Naive B cell (primary cell): Measurements from ENCODE around the gene MUC21. TPM values are rescaled to one million over a fixed set of nuclear protein-coding genes. Genes with fewer than 3 reads are reported as not detected.
A peak's percentile ranks its signal among the peaks of the same experiment; 100 is the strongest.
"Not testable (repeated sequence)": the region's sequence is repeated elsewhere in the genome, so short reads cannot be mapped to it uniquely, and the experiment has no call there.

ENCODE experiments used
- ATAC-seq, 2 donors: fragments of 150-1000 bp; cut with Tn5 transposase; 2 replicates each; pipeline ENCODE4 v1.10.0; 2021; ENCODE audit warnings: low read depth in 2 of 2, mild to moderate bottlenecking in 2 of 2, moderate library complexity in 2 of 2
- DNase-seq: peaks from one replicate; pipeline ENCODE4 v3.0.0; 2022
- H3K27ac Mint-ChIP-seq, 6 donors: one replicate each; pipeline ENCODE4 v1.8.0; 2020 to 2022; ENCODE audit warnings: mild to moderate bottlenecking in 6 of 6, mixed read lengths in 6 of 6, moderate library complexity in 5 of 6, inconsistent platforms in 2 of 6
- H3K27me3 Mint-ChIP-seq, 3 donors: one replicate each; pipeline ENCODE4 v1.8.0; 2021 to 2022; ENCODE audit warnings: mixed read lengths in 3 of 3, mild to moderate bottlenecking in 1 of 3
- H3K36me3 Mint-ChIP-seq, 2 donors: one replicate each; pipeline ENCODE4 v1.8.0; 2020 to 2022; ENCODE audit warnings: mixed read lengths in 2 of 2, inconsistent platforms in 1 of 2, mild to moderate bottlenecking in 1 of 2
- H3K4me1 Mint-ChIP-seq, 3 donors: one replicate each; pipeline ENCODE4 v1.8.0; 2020 to 2022; ENCODE audit warnings: mixed read lengths in 3 of 3, inconsistent platforms in 1 of 3, mild to moderate bottlenecking in 1 of 3, moderate library complexity in 1 of 3
- H3K4me3 Mint-ChIP-seq, 8 donors: one replicate each; pipeline ENCODE4 v1.8.0; 2020 to 2022; ENCODE audit warnings: mild to moderate bottlenecking in 8 of 8, mixed read lengths in 8 of 8, moderate library complexity in 8 of 8, inconsistent platforms in 2 of 8
- H3K9me3 Mint-ChIP-seq, 7 donors: one replicate each; pipeline ENCODE4 v1.8.0; 2020 to 2022; ENCODE audit warnings: mixed read lengths in 7 of 7, mild to moderate bottlenecking in 5 of 7, inconsistent platforms in 2 of 7, moderate library complexity in 1 of 7
- polyA plus RNA-seq, 6 donors: library from polyadenylated mRNA; unstranded; fragments of 300-500 nt; fragmentation: Illumina TruSeq; gene quantifications; one replicate each; pipeline ENCODE4 v1.2.3, GENCODE V29; 2021; ENCODE audit warnings: low read depth in 6 of 6

Gene MUC21
- polyA plus RNA-seq, 6 donors from 2014 or later, result not detected

DNA sequence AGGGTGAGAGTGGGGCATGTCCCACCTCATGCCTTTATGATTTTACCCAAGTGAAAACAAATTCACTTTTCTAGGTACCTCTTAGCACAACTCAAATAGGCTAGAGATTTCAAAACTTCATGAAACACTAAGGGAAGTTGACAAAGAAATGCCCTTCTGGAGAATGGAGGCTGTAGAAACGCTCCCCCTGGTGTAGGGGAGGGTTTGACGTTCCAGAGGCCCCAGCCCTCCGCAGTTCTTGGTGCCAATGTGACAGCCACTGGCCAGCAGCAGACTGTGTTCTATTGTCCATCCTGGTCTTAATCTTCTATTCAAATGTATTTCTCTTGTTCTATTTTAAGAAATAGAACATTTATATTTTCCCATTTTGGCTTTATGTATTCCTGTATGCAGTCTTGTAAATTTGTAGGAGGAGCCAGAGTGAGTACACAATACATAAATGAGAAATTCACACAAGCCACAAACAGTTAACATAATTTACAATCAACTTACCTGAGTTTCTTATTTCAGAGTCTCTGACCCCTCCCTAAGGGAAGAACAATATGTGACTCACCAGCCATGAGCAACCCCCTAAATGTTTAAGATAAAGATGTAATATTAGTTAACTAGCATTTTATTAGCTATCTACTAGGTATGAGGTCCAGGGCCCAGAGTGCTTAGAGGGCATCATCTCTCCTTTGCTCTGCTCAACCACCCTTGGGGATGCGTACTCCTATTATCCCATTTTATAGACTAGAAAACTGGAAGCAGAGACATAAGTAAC lies 8.8 kb upstream of the MUC21 start:
- H3K4me1 Mint-ChIP-seq, result peaks cover 0 to 5% (median 0%) of the 10 kb centered on the region in 3 donors
- no peak for ATAC-seq
- H3K36me3 Mint-ChIP-seq, result no peaks in the 10 kb centered on the region
- no peak overlapping the region for H3K4me3 Mint-ChIP-seq
- H3K27me3 Mint-ChIP-seq, result peaks cover 11 to 43% (median 40%) of the 10 kb centered on the region in 3 donors
- H3K27ac Mint-ChIP-seq, result no peak overlapping the region
- H3K9me3 Mint-ChIP-seq, result peaks cover 0 to 3% (median 0%) of the 10 kb centered on the region in 7 donors
- no peak for DNase-seq

- H3K9me3 Mint-ChIP-seq, result peaks cover 0 to 3% (median 0%) of the 10 kb centered on the region in 7 donors
- H3K4me1 Mint-ChIP-seq, result peaks cover 0 to 5% (median 0%) of the 10 kb centered on the region in 3 donors
- no peak overlapping the region for H3K4me3 Mint-ChIP-seq
- peak overlapping the region in 1 of 6 donors; percentile 22 for H3K27ac Mint-ChIP-seq
- no peak for DNase-seq
- H3K36me3 Mint-ChIP-seq, result peaks cover 0 to 4% of the 10 kb centered on the region in 2 donors
- H3K27me3 Mint-ChIP-seq, result peaks cover 44 to 57% (median 45%) of the 10 kb centered on the region in 3 donors
- no peak for ATAC-seq
These were observed 4.4 kb upstream of the MUC21 start for GRCh38 chr6:30979141-30979540.

GRCh38 chr6:30979690-30980089 lies 3.8 kb upstream of the MUC21 start:
- Mint-ChIP-seq H3K4me1 (peaks cover 0 to 5% (median 0%) of the 10 kb centered on the region in 3 donors), H3K27me3 (peaks cover 45 to 59% (median 46%) of the 10 kb centered on the region in 3 donors), H3K4me3 (no peak overlapping the region), H3K27ac (no peak overlapping the region), H3K9me3 (peaks cover 0 to 3% (median 0%) of the 10 kb centered on the region in 7 donors), H3K36me3 (peaks cover 0 to 4% of the 10 kb centered on the region in 2 donors)
- no peak for ATAC-seq
- no peak for DNase-seq

- Mint-ChIP-seq H3K36me3 (peaks cover 0 to 4% of the 10 kb centered on the region in 2 donors), H3K27ac (peak overlapping the region in 1 of 6 donors; percentile 63), H3K27me3 (peaks cover 51 to 67% (median 53%) of the 10 kb centered on the region in 3 donors), H3K4me3 (no peak overlapping the region), H3K9me3 (peaks cover 0 to 3% (median 0%) of the 10 kb centered on the region in 7 donors), H3K4me1 (peaks cover 0 to 5% (median 0%) of the 10 kb centered on the region in 3 donors)
- DNase-seq (no peak), ATAC-seq (no peak)
These were observed 1.4 kb upstream of the MUC21 start for GRCh38 chr6:30981942-30982772.

DNA sequence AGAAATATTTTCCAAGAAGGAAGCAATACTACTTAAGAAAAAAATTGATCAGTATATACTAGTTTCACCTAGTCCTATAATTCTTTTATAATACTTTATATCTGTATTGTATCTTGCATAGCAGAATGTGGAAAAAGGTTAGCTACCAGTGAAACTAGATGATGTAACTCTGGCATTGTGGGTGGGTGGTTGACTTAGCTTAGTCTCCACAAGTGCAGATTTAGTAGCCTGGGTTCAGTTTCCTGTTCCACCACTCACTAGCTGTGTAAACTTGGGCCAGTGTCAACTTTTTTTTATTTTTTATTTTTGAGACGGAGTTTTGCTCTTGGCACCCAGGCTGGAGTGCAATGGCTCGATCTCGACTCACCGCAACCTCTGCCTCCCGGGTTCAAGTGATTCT lies 2.0 kb downstream of the MUC21 start:
- Mint-ChIP-seq H3K36me3 (peaks cover 0 to 4% of the 10 kb centered on the region in 2 donors), H3K4me1 (peaks cover 0 to 6% (median 5%) of the 10 kb centered on the region in 3 donors), H3K27me3 (peaks cover 36 to 52% (median 48%) of the 10 kb centered on the region in 3 donors), H3K4me3 (no peak overlapping the region), H3K9me3 (no peaks in the 10 kb centered on the region), H3K27ac (no peak overlapping the region)
- no peak for DNase-seq
- ATAC-seq, result no peak

DNA sequence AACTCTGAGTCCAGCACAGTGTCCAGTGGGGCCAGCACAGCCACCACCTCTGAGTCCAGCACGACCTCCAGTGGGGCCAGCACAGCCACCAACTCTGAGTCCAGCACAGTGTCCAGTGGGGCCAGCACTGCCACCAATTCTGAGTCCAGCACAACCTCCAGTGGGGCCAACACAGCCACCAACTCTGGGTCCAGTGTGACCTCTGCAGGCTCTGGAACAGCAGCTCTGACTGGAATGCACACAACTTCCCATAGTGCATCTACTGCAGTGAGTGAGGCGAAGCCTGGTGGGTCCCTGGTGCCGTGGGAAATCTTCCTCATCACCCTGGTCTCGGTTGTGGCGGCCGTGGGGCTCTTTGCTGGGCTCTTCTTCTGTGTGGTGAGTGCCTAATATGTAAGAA lies 3.8 kb downstream of the MUC21 start:
- no peak overlapping the region for H3K27ac Mint-ChIP-seq
- H3K36me3 Mint-ChIP-seq, result no peaks in the 10 kb centered on the region
- no peak for DNase-seq
- peaks cover 0 to 8% (median 7%) of the 10 kb centered on the region in 3 donors for H3K4me1 Mint-ChIP-seq
- no peak for ATAC-seq
- H3K4me3 Mint-ChIP-seq, result no peak overlapping the region
- H3K27me3 Mint-ChIP-seq, result peaks cover 25 to 37% (median 34%) of the 10 kb centered on the region in 3 donors
- H3K9me3 Mint-ChIP-seq, result no peaks in the 10 kb centered on the region

DNA sequence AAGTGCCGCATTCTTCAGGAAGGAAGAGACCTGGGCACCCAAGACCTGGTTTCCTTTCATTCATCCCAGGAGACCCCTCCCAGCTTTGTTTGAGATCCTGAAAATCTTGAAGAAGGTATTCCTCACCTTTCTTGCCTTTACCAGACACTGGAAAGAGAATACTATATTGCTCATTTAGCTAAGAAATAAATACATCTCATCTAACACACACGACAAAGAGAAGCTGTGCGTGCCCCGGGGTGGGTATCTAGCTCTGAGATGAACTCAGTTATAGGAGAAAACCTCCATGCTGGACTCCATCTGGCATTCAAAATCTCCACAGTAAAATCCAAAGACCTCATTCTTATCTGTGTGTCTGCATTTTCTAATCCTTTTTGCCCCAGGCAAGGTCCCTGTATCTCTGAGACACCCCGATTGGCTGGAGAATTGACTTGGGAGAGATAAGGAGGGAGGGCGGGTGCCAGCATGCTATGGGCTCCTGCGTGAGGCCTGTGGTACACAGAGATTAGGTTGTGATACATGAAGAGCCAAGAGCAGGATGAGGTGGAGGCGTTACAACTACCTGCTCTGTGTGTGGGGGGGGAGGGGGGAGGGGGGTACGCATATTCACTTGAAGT lies 4.8 kb downstream of the MUC21 start:
- DNase-seq (no peak), ATAC-seq (no peak)
- peaks cover 0 to 8% (median 7%) of the 10 kb centered on the region in 3 donors for H3K4me1 Mint-ChIP-seq
- H3K9me3 Mint-ChIP-seq, result no peaks in the 10 kb centered on the region
- H3K4me3 Mint-ChIP-seq, result peak overlapping the region in 1 of 8 donors; percentile 35
- H3K27me3 Mint-ChIP-seq, result peaks cover 14 to 27% (median 24%) of the 10 kb centered on the region in 3 donors
- H3K27ac Mint-ChIP-seq, result no peak overlapping the region
- no peaks in the 10 kb centered on the region for H3K36me3 Mint-ChIP-seq

DNA sequence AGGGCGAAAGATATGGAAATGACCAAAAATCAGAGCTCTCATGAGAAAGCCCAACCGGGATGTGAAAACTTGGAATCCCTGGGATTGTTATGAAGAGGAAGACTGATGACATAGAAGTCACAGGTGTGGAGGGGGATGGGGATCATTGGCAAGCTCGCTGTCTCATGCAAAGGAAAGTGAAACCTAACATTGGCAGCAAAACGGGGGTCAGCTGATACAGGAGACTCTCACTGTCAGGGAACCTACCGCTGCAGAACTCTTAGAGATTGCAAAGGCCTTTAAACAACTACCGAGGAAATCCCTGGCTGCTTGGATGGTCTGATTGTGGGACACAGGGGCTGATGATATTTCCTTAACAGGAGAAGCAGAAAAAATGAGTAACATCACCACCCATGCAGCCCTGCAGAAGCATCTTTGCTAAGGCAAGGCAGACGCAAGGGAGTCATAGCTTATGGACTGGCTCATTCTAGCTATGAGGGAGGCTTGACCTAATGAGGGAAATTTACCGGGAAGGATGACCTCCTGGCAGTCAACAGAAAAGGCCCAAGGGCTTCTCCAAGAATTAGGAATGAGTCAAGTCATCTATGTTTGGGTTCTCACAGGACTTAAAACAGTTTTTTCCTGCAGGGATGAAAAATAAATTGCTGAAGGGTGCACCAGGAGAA lies 7.0 kb downstream of the MUC21 start:
- Mint-ChIP-seq H3K4me3 (peak overlapping the region in 2 of 8 donors; percentile 35 to 37), H3K36me3 (no peaks in the 10 kb centered on the region), H3K9me3 (no peaks in the 10 kb centered on the region), H3K4me1 (peaks cover 0 to 8% (median 7%) of the 10 kb centered on the region in 3 donors), H3K27ac (peak overlapping the region in 1 of 6 donors; percentile 84), H3K27me3 (peaks cover 0 to 12% (median 10%) of the 10 kb centered on the region in 3 donors)
- peak; percentile 36 to 38 for ATAC-seq
- DNase-seq, result no peak

DNA sequence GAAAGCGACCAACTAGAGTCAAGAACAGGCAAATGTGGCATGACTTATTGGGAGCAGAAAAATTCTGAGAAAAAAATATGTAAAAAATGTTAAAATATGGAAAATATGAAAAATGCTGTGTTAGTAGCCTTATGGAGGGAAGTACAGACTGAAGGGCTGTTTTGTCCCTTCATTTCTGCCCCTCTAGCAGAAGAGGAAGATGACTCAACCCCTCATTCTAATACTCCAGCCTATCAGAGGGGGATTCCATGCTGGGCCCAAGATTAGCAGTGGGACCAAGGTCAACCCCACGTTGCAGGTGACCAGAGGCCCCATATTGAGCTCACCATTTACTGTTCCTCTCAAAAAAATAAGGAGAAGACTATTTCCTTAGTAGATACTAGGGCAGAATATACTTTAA lies 8.4 kb downstream of the MUC21 start:
- peaks cover 0 to 19% (median 14%) of the 10 kb centered on the region in 3 donors for H3K27me3 Mint-ChIP-seq
- H3K27ac Mint-ChIP-seq, result no peak overlapping the region
- no peak for ATAC-seq
- no peak for DNase-seq
- no peak overlapping the region for H3K4me3 Mint-ChIP-seq
- peaks cover 0 to 8% (median 7%) of the 10 kb centered on the region in 3 donors for H3K4me1 Mint-ChIP-seq
- H3K9me3 Mint-ChIP-seq, result no peaks in the 10 kb centered on the region
- H3K36me3 Mint-ChIP-seq, result no peaks in the 10 kb centered on the region

DNA sequence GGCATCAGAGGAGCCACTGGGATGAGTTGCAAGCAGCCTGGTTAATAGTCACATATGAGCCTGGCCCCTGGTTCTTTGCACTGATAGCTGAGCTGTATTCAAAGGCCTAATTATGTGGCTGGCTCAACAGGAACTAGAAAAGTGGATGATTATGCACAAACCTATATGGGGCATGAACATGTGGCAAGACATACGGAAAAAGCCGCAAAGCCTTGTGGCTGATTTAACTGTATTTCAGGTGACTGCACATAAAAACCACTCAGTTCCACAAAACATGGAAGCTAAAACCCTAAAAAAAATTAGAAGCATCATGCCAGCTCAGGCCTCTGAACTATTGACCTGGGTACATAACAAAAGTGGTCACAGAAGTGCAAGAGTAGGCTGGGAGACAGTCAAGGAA lies 13.8 kb downstream of the MUC21 start:
- H3K27ac Mint-ChIP-seq, result no peak overlapping the region
- no peak for DNase-seq
- no peak for ATAC-seq
- peaks cover 0 to 4% (median 0%) of the 10 kb centered on the region in 7 donors for H3K9me3 Mint-ChIP-seq
- H3K4me1 Mint-ChIP-seq, result peaks cover 0 to 5% (median 0%) of the 10 kb centered on the region in 3 donors
- H3K27me3 Mint-ChIP-seq, result peaks cover 0 to 24% (median 18%) of the 10 kb centered on the region in 3 donors
- H3K36me3 Mint-ChIP-seq, result peaks cover 0 to 7% of the 10 kb centered on the region in 2 donors
- H3K4me3 Mint-ChIP-seq, result no peak overlapping the region

DNA sequence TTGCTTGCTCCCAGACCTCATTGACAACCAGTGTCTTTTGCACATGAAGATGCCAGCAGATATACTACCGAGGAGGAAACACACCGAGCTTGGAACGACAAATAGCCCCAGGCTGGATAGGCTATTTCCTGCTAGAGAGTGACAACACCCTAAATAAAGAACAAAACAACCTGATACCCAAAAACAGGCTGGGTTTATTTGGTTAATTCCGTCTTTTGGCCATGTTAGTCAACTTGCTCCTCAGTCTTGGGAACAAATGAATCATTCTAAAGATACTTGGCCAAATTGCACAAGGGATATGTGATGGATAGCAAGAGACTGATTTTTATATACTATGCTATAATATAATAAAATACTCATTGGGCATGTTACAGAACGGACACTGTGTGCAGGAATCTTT lies 15.3 kb downstream of the MUC21 start:
- Mint-ChIP-seq H3K4me1 (peaks cover 0 to 5% (median 0%) of the 10 kb centered on the region in 3 donors), H3K4me3 (no peak overlapping the region), H3K27ac (peak overlapping the region in 1 of 6 donors; percentile 28), H3K9me3 (peaks cover 0 to 4% (median 0%) of the 10 kb centered on the region in 7 donors), H3K36me3 (peaks cover 0 to 7% of the 10 kb centered on the region in 2 donors), H3K27me3 (peaks cover 0 to 33% (median 28%) of the 10 kb centered on the region in 3 donors)
- DNase-seq, result no peak
- ATAC-seq, result no peak

- not testable (repeated sequence) for H3K4me3 Mint-ChIP-seq, DNase-seq, H3K9me3 Mint-ChIP-seq, H3K36me3 Mint-ChIP-seq, ATAC-seq, H3K27ac Mint-ChIP-seq
- peaks cover 0 to 17% (median 0%) of the 10 kb centered on the region in 3 donors for H3K4me1 Mint-ChIP-seq
- peaks cover 0 to 33% (median 28%) of the 10 kb centered on the region in 3 donors for H3K27me3 Mint-ChIP-seq
These were observed 16.7 kb downstream of the MUC21 start for GRCh38 chr6:31000067-31000860.
